DND-41 (cell line): ENCODE results near the gene TJP2.

ENCODE experiments used
- ATAC-seq: fragments of 200-7000 bp; cut with Tn5 transposase; 3 replicates; pipeline ENCODE4 v1.9.1; 2021; ENCODE audit warnings: low read depth; ENCODE audit not compliant: insufficient read depth
- DNase-seq: peaks from one replicate; pipeline ENCODE4 v3.0.0-alpha.2; 2020
- H2AFZ ChIP-seq: 2 replicates; pipeline ENCODE4 v1.6.0; 2012; ENCODE audit warnings: low read depth, low read length
- H3K27ac ChIP-seq: 2 replicates; pipeline ENCODE4 v1.5.1; 2012; ENCODE audit warnings: low read length, inconsistent platforms
- H3K27me3 ChIP-seq: fragments of 200-600 bp; sonication (generic); 2 replicates; pipeline ENCODE4 v1.6.0; 2012; ENCODE audit warnings: low read length, mild to moderate bottlenecking, inconsistent platforms; ENCODE audit not compliant: insufficient read depth, poor library complexity
- H3K36me3 ChIP-seq: 2 replicates; pipeline ENCODE4 v1.5.1; 2012; ENCODE audit warnings: low read length, inconsistent platforms; ENCODE audit not compliant: insufficient read depth
- H3K4me1 ChIP-seq: 2 replicates; pipeline ENCODE4 v1.5.1; 2012; ENCODE audit warnings: mild to moderate bottlenecking, low read length; ENCODE audit not compliant: insufficient read depth
- H3K4me2 ChIP-seq: 2 replicates; pipeline ENCODE4 v1.6.0; 2012; ENCODE audit warnings: mild to moderate bottlenecking, moderate library complexity, low read length, inconsistent platforms; ENCODE audit not compliant: insufficient read depth
- H3K4me3 ChIP-seq, 2 experiments: fragments of 200-600 bp in 1 of 2; shearing (Covaris generic) in 1 of 2; 2 replicates each; pipeline ENCODE4 v1.5.1; 2012 to 2016; ENCODE audit warnings: inconsistent platforms in 2 of 2, low read length in 2 of 2, mild to moderate bottlenecking in 2 of 2, low read depth in 1 of 2, moderate library complexity in 1 of 2
- H3K79me2 ChIP-seq: 2 replicates; pipeline ENCODE4 v1.6.0; 2012; ENCODE audit warnings: low read length, inconsistent platforms; ENCODE audit not compliant: insufficient read depth
- H3K9ac ChIP-seq: 2 replicates; pipeline ENCODE4 v1.6.0; 2012; ENCODE audit warnings: low read depth, mild to moderate bottlenecking, inconsistent platforms, low read length, moderate library complexity
- H3K9me3 ChIP-seq: 2 replicates; pipeline ENCODE4 v1.5.1; 2012; ENCODE audit warnings: low read length, moderate library complexity, mild to moderate bottlenecking, inconsistent platforms; ENCODE audit not compliant: insufficient read depth, severe bottlenecking
- H4K20me1 ChIP-seq: 2 replicates; pipeline ENCODE4 v1.6.0; 2012; ENCODE audit warnings: low read length; ENCODE audit not compliant: insufficient read depth
- EZH2 ChIP-seq: IDR thresholded peaks from 3 replicates; pipeline ENCODE4 v1.6.1; 2012; ENCODE audit warnings: borderline replicate concordance, low read depth, mild to moderate bottlenecking, moderate library complexity, low read length, inconsistent platforms; ENCODE audit not compliant: severe bottlenecking
- TF ChIP-seq, protein P1 (sequence below): IDR thresholded peaks from 2 replicates; pipeline ENCODE4 v1.5.1; 2012; ENCODE audit warnings: borderline replicate concordance, low read length, moderate library complexity, mild to moderate bottlenecking; ENCODE audit not compliant: poor library complexity, severe bottlenecking; ENCODE audit errors: extremely low read depth

The TJP2 gene

DNA sequence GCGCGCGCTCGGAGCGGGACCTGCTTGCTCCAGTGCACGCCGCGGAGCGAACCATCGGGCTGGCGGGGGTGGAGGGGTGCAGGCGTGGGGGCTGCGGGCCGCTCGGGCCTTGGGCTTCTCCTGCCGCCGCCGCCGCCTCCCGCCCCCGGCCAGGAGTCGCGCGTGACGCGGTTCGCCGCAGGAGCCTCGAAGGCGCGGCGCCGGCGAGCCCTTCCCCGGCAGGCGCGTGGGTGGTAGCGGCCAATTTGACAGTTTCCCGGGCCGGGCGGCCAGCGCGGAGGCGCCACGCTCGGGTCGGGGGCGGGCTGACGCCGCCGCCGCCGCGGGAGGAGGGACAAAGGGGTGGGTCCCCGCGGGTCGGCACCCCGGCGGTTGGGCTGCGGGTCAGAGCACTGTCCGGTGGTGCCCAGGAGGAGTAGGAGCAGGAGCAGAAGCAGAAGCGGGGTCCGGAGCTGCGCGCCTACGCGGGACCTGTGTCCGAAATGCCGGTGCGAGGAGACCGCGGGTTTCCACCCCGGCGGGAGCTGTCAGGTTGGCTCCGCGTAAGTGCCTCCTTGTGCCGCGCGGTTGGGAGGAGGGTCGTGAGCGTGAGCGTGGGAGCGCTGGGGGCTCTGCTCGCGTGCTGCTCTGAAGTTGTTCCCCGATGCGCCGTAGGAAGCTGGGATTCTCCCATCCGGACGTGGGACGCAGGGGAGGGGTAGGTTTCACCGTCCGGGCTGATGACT lies at the start of gene TJP2:
TSS of gene TJP2 (plus strand) at position 387 of the 725 bp plus-strand sequence. CDS start at position 483, 96 bp downstream.
- Histone ChIP-seq H3K79me2 (no peaks in the 10 kb centered on the region), H3K36me3 (no peaks in the 10 kb centered on the region), H3K4me2 (no peak within 1 kb of the TSS), H3K27ac (no peak within 1 kb of the TSS), H2AFZ (no peak within 1 kb of the TSS), H3K9ac (no peak within 1 kb of the TSS), H3K4me1 (peaks cover 8% of the 10 kb centered on the region), H4K20me1 (no peaks in the 10 kb centered on the region), H3K4me3 (no peak within 1 kb of the TSS), H3K9me3 (no peaks in the 10 kb centered on the region), H3K27me3 (no peaks in the 10 kb centered on the region)
- ATAC-seq (no peak), DNase-seq (no peak)
- TF ChIP-seq EZH2 = no peak
- TF ChIP-seq, protein P1, sequence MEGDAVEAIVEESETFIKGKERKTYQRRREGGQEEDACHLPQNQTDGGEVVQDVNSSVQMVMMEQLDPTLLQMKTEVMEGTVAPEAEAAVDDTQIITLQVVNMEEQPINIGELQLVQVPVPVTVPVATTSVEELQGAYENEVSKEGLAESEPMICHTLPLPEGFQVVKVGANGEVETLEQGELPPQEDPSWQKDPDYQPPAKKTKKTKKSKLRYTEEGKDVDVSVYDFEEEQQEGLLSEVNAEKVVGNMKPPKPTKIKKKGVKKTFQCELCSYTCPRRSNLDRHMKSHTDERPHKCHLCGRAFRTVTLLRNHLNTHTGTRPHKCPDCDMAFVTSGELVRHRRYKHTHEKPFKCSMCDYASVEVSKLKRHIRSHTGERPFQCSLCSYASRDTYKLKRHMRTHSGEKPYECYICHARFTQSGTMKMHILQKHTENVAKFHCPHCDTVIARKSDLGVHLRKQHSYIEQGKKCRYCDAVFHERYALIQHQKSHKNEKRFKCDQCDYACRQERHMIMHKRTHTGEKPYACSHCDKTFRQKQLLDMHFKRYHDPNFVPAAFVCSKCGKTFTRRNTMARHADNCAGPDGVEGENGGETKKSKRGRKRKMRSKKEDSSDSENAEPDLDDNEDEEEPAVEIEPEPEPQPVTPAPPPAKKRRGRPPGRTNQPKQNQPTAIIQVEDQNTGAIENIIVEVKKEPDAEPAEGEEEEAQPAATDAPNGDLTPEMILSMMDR = no peak

DNA sequence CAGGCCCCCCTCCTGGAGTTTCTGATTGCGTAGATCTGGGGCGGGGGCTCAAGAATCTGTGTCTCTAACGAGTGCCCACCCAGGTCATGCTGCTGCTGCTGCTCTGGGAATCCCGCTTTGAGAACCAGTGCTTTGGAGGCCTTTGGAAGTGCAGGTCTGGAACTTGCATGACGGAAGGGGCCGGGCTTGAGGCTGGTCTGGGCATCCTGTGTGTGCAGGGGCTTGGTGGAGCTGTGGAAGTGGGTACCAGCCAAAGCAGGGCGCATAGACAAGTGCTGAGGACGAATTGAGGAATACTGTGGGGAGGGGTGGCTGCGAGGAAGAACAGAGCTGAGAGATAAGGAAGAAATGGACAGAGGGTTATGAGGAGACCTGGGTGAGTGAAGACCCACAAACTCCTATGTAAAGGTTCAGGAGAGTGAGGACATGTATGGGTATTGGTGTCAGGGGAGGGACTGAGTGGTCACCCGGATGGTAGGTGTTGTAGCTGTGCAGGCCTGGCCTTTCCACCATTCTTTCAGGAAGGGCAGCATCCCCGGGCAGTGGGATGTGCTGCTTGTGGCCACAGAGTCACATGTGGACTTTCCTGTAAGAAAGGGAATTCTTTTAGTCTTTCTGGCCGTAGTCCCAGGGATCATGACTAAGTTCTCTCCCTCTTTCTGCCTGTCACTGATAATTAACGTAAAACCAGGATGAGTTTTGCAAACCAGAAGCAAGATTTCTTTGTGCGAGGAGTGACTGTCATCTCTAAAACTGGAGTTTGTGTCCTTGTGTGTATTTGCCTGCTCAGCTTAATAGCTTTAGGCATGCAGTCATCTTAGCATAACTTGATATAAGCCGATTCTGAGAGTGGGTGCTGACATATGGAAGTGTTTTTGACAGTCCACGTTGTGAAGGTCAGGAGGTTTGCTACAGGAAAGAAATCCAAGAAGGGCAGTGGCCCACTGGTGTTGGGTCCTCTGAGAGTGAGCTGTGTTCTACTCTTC lies 43.3 kb upstream of the TJP2 start:
- no peaks in the 10 kb centered on the region for H3K4me1 ChIP-seq
- no peaks in the 10 kb centered on the region; the same call in 1 of the 2 replicates for H4K20me1 ChIP-seq
- no peak overlapping the region for H2AFZ ChIP-seq
- H3K27me3 ChIP-seq = no peaks in the 10 kb centered on the region
- H3K9ac ChIP-seq = no peak overlapping the region
- no peaks in the 10 kb centered on the region for H3K79me2 ChIP-seq
- H3K27ac ChIP-seq = no peak overlapping the region
- H3K4me3 ChIP-seq = no peak overlapping the region
- DNase-seq (no peak), ATAC-seq (no peak)
- H3K9me3 ChIP-seq = no peaks in the 10 kb centered on the region
- H3K36me3 ChIP-seq = no peaks in the 10 kb centered on the region
- TF ChIP-seq, protein P1 = no peak
- TF ChIP-seq EZH2 = no peak
- no peak overlapping the region for H3K4me2 ChIP-seq

DNA sequence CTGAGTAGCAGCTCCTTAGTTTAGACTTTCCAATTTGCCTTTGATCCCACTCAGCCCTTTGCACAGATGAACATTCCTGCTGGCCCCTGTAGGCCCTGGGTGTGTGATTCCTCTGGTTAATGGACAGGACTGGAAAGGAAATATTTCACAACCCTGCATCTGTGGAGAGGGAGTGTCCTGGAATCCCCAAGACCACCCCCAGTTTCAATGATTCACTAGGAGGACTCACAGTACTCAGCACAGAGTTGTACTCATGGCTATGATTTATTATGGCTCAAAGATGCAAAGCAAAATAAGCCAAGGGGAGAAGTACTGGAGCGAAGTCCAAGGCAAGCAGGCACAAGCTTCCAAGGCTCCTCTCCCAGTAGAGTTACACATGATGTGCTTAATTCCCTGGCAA lies 42.4 kb upstream of the TJP2 start:
- Histone ChIP-seq H2AFZ (no peak overlapping the region), H3K9me3 (no peaks in the 10 kb centered on the region), H3K36me3 (no peaks in the 10 kb centered on the region), H3K27ac (no peak overlapping the region), H3K4me1 (no peaks in the 10 kb centered on the region), H3K79me2 (no peaks in the 10 kb centered on the region), H3K4me3 (no peak overlapping the region), H3K9ac (no peak overlapping the region), H3K27me3 (no peaks in the 10 kb centered on the region), H3K4me2 (no peak overlapping the region), H4K20me1 (no peaks in the 10 kb centered on the region; the same call in 1 of the 2 replicates)
- ATAC-seq (no peak), DNase-seq (no peak)
- no peak for TF ChIP-seq EZH2
- TF ChIP-seq, protein P1 = no peak
